ENCODE results near the gene IFNAR1. TPM values are rescaled to one million over a fixed set of nuclear protein-coding genes. Genes with fewer than 3 reads are reported as not detected.
"Not testable (repeated sequence)": the region's sequence is repeated elsewhere in the genome, so short reads cannot be mapped to it uniquely, and the experiment has no call there.

The IFNAR1 gene
- total RNA-seq, 4 donors from 2014 or later = 17.0 to 19.4 (median 19.0) TPM

DNA sequence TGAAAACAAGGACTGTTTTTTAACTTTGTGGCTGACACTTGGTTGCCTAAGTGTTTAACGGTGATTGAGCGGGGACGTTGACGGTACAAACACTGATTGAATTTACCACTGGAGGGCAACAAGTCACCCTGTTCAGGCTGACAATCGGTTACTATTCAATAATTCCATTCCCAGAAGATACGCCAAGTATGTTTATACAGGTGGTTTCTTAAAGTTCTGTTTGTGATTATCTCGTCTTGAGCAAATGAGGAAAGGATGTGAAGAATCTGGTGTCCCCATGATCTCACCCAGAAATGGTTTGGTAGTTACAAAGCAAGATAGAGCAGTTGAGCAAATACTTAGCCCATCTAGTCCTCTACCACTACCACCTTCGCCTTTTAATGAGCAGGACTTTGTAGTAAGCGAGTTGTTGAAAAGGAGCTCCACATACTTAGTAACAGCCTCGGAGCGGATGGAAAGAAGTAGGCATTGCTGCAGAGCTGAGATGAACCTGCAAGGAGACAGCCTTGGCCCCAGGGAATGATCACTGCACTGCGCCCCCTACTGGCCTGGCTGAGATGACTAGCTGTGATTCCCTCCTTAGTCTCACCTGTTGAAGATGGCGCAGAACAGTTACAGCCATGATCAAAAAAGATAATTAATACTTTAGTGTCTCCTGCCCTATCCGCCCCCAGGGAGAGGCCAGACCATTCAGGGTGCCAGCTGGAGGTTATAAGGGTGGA lies 36.3 kb downstream of the IFNAR1 start:
- TF ChIP-seq POLR2A (IDR thresholded peaks at IDR 0.05) = no peak
- TF ChIP-seq, protein P1, sequence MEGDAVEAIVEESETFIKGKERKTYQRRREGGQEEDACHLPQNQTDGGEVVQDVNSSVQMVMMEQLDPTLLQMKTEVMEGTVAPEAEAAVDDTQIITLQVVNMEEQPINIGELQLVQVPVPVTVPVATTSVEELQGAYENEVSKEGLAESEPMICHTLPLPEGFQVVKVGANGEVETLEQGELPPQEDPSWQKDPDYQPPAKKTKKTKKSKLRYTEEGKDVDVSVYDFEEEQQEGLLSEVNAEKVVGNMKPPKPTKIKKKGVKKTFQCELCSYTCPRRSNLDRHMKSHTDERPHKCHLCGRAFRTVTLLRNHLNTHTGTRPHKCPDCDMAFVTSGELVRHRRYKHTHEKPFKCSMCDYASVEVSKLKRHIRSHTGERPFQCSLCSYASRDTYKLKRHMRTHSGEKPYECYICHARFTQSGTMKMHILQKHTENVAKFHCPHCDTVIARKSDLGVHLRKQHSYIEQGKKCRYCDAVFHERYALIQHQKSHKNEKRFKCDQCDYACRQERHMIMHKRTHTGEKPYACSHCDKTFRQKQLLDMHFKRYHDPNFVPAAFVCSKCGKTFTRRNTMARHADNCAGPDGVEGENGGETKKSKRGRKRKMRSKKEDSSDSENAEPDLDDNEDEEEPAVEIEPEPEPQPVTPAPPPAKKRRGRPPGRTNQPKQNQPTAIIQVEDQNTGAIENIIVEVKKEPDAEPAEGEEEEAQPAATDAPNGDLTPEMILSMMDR (IDR thresholded peaks at IDR 0.05) = peak in 1 of 3 donors; percentile 74
- intact Hi-C loops (cut with DNase I; ENCODE audit: low total_unique reads) = loop anchor here (10.0 kb wide), 2 partner anchors 84 to 166 kb away; no protein-coding TSS in a partner anchor
- WGBS, 2 donors = 7 to 9% methylated on average over 14 of the region's 14 CpGs
- no peak overlapping the region for H3K4me3 ChIP-seq (ENCODE audit: low read depth, poor library complexity, severe bottlenecking)
- DNase-seq (ENCODE audit: low spot score in 2 of 2) = peak; percentile 71 to 96

DNA sequence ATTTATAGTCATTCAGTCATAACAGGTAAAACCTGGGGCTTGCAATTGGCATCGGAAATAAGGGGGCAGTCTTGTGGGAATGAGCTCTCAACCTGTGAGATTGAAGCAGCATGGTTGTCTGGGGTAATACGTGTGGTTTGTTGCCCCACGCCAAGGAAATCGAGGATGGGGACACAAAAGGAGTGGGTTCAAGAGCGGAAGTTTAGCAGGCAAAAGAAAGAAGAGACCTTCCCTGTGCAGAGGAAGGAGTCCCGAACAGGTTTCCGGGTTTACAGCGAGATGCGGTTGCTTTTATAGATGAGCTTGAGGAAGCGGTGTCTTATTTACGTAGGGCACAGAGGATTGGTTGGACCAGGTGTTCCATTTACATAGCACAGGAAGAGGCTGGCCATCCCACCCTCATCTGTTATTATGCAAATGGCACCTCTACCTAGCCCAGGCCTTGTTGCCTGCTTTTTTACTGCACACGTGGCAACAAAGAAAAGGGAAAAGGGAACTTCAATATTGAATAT lies 37.3 kb downstream of the IFNAR1 start:
- intact Hi-C loops (cut with DNase I; ENCODE audit: low total_unique reads) = loop anchor here (10.0 kb wide), 2 partner anchors 83 to 167 kb away; no protein-coding TSS in a partner anchor
- TF ChIP-seq, protein P1 (IDR thresholded peaks at IDR 0.05) = no peak
- no peak for TF ChIP-seq POLR2A (IDR thresholded peaks at IDR 0.05)
- no peak overlapping the region for H3K4me3 ChIP-seq (ENCODE audit: low read depth, poor library complexity, severe bottlenecking)
- DNase-seq (ENCODE audit: low spot score in 2 of 2) = peak; percentile 43 to 85
- 32 to 36% methylated on average over 12 of the region's 12 CpGs for WGBS, 2 donors

DNA sequence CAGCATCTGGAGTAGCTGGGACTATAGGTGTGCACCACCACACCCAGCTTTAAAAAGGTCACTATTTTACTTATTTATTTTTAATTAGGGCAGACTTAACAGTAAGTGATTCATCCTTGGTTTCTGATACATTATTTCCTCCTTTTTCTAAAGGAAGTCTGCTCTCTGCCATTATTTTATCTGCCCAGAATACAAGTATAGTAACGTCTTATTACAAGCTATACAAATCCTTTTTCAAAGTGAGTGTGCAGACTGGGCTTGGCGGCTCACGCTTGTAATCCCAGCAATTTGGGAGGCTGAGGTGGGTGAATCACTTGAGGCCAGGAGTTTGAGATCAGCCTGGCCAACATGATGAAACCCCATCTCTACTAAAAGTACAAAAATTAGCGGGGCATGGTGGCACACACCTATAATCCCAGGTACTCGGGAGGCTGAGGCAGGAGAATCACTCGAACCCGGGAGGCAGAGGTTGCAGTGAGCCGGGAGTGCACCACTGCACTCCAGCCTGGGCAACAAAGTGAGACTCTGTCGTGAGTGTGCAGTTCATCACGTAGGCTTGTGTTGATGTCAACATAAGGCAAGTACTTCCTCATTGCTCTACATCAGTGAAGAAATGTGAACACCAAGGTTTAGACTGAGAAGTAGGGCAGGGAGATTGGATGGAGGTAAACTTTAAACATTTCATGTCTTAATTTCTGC lies 39.3 kb downstream of the IFNAR1 start:
- peak in 1 of 2 donors; percentile 66 for DNase-seq (ENCODE audit: low spot score in 2 of 2)
- WGBS, 2 donors = 71 to 73% methylated on average over 10 of the region's 10 CpGs
- intact Hi-C loops (cut with DNase I; ENCODE audit: low total_unique reads) = loop anchor here (10.0 kb wide), 2 partner anchors 81 to 169 kb away; no protein-coding TSS in a partner anchor
- H3K4me3 ChIP-seq (ENCODE audit: low read depth, poor library complexity, severe bottlenecking) = not testable (repeated sequence)

DNA sequence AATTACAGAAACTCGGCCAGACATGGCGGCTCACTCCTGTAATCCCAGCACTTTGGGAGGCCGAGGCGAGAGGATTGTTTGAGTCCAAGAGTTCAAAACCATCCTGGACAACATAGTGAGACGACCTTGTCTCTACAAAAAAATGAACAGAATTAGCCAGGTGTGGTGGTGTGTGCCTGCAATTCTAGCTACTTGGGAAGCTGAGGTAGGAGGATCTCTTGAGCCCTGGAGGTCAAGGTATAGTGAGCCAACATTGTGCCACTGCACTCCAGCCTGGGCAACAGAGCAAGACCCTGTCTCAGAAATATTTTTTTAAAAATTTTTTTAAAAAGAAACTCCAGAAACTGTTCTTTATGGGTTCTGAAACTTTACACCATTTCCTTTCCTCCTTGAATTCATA lies 40.1 kb downstream of the IFNAR1 start:
- WGBS, 2 donors = 91 to 93% methylated on average over 5 of the region's 5 CpGs
- no peak overlapping the region for H3K4me3 ChIP-seq (ENCODE audit: low read depth, poor library complexity, severe bottlenecking)
- TF ChIP-seq POLR2A (IDR thresholded peaks at IDR 0.05) = no peak
- TF ChIP-seq, protein P1 (IDR thresholded peaks at IDR 0.05) = no peak
- no peak for DNase-seq (ENCODE audit: low spot score in 2 of 2)
- intact Hi-C loops (cut with DNase I; ENCODE audit: low total_unique reads) = loop anchor here (10.0 kb wide), 2 partner anchors 80 to 170 kb away; no protein-coding TSS in a partner anchor

DNA sequence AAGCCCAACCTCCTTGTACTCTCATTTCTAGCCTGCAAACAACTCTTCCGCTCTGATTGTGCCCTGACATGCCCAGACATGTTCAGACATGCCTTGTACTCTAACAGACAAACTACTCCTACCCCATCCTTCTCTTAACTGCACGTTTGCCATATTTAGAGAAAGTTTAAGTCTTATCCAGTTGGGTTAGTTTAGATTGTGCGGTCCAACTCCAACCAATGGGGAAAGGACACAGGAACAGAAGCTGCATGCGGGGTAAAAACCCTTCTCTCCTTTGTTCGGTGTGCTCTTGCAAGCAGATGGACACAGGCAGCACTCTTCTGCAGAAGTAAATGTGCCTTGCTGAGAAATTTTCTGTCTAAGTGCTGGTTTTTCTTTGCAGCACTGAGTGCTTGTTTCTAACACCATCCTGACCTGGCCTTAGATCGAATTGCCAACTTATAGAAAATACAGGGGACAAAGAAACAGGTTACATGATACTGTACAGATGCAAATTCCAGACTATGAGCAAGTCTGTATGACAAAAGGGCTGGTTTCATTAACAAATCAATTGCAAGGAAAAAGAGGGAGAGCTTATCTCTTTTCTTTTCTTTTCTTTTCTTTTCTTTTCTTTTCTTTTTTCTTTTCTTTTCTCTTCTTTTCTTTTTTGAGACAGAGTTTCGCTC lies 42.7 kb downstream of the IFNAR1 start:
- no peak for DNase-seq (ENCODE audit: low spot score in 2 of 2)
- 82 to 84% methylated on average over 7 of the region's 7 CpGs for WGBS, 2 donors
- TF ChIP-seq, protein P1 (IDR thresholded peaks at IDR 0.05) = no peak
- TF ChIP-seq POLR2A (IDR thresholded peaks at IDR 0.05) = no peak
- H3K4me3 ChIP-seq (ENCODE audit: low read depth, poor library complexity, severe bottlenecking) = no peak overlapping the region
- intact Hi-C loops (cut with DNase I; ENCODE audit: low total_unique reads) = loop anchor here (10.0 kb wide), 2 partner anchors 77 to 173 kb away; no protein-coding TSS in a partner anchor
